Panc1 (cell line): ENCODE data around the gene PATJ. TPM values are rescaled to one million over a fixed set of nuclear protein-coding genes. Genes with fewer than 3 reads are reported as not detected.

Source experiments
- ATAC-seq: fragments of 200-7000 bp; cut with Tn5 transposase; 2 replicates; pipeline ENCODE4 v1.9.1; 2020; ENCODE audit warnings: mild to moderate bottlenecking, moderate library complexity
- BruUV-seq: library from RNA; stranded (reverse); fragments of 400-500 nt; replicated peaks from 2 replicates; lab custom pipeline; 2021; lab: Mats Ljungman, UMichigan
- CTCF ChIA-PET: fragments of 300-600 bp; sonication (Branson Sonifier 250); formaldehyde crosslinking; loops from one replicate; lab custom pipeline; 2022; ENCODE audit warnings: antibody characterized with exemption; lab: Charles Lee
- POLR2A ChIA-PET: fragments of 300-600 bp; sonication (Branson Sonifier 250); formaldehyde crosslinking; loops from one replicate; lab custom pipeline; 2022; ENCODE audit warnings: antibody characterized with exemption; lab: Charles Lee
- DNase-seq: peaks from one replicate; pipeline ENCODE4 v3.0.0-alpha.2; 2010; ENCODE audit warnings: low read depth, low spot score
- H3K27ac ChIP-seq: 2 replicates; pipeline ENCODE4 v1.5.1; 2011; ENCODE audit warnings: mild to moderate bottlenecking, low read length, inconsistent platforms
- H3K27me3 ChIP-seq: fragments of 200-500 bp; sonication (Bioruptor generic); 2 replicates; pipeline ENCODE4 v1.6.0; 2014; ENCODE audit warnings: low read length, inconsistent platforms; ENCODE audit not compliant: control insufficient read depth, insufficient read depth
- H3K36me3 ChIP-seq: fragments of 200-500 bp; sonication (Bioruptor generic); 2 replicates; pipeline ENCODE4 v1.5.1; 2014; ENCODE audit warnings: inconsistent platforms, mild to moderate bottlenecking, low read length, moderate library complexity; ENCODE audit not compliant: control insufficient read depth, insufficient read depth
- H3K4me1 ChIP-seq: 2 replicates; pipeline ENCODE4 v1.5.1; 2011; ENCODE audit warnings: inconsistent platforms, mild to moderate bottlenecking, low read length, moderate library complexity; ENCODE audit not compliant: control insufficient read depth, insufficient read depth
- H3K4me3 ChIP-seq, 2 experiments: 2 replicates each; pipeline ENCODE4 v1.5.1; 2011 to 2012; ENCODE audit warnings: low read depth in 2 of 2, low read length in 2 of 2, mild to moderate bottlenecking in 2 of 2, inconsistent platforms in 1 of 2, moderate library complexity in 1 of 2
- H3K9me3 ChIP-seq: fragments of 200-500 bp; sonication (Bioruptor generic); 2 replicates; pipeline ENCODE4 v1.5.1; 2014; ENCODE audit warnings: low read depth, mild to moderate bottlenecking, inconsistent platforms, low read length, moderate library complexity; ENCODE audit not compliant: control insufficient read depth, insufficient read depth
- CTCF ChIP-seq: fragments of 450-650 bp; IDR thresholded peaks from 2 replicates; pipeline ENCODE4 v1.5.1; 2017; ENCODE audit warnings: mild to moderate bottlenecking
- POLR2AphosphoS5 ChIP-seq: IDR thresholded peaks from 2 replicates; pipeline ENCODE4 v1.6.1; 2012; ENCODE audit warnings: mild to moderate bottlenecking, low read depth, low read length, moderate library complexity
- REST ChIP-seq, 2 experiments: IDR thresholded peaks; 2 replicates each; pipeline ENCODE4 v1.6.1; 2011 to 2012; ENCODE audit warnings: low read depth in 2 of 2, control low read depth in 1 of 2, low read length in 1 of 2, mild to moderate bottlenecking in 1 of 2, moderate library complexity in 1 of 2; ENCODE audit not compliant: insufficient read depth in 1 of 2
- SIN3A ChIP-seq: IDR thresholded peaks from 2 replicates; pipeline ENCODE4 v1.6.1; 2012; ENCODE audit warnings: low read depth, mild to moderate bottlenecking, low read length, moderate library complexity, borderline replicate concordance; ENCODE audit not compliant: insufficient read depth
- TCF7L2 ChIP-seq: IDR thresholded peaks from 2 replicates; pipeline ENCODE4 v1.6.1; 2011; ENCODE audit warnings: mild to moderate bottlenecking, low read depth, low read length, inconsistent platforms
- in situ Hi-C: cut with HindIII; loops from 2 replicates; pipeline ENCODE4 v1.10.0; 2016; ENCODE audit warnings: low sequenced_read_pairs, low pct_unique_long_range_greater_than_20kb
- intact Hi-C: fragments of 100-400 bp; cut with micrococcal nuclease; formaldehyde crosslinking; loops from one replicate; pipeline ENCODE4 v1.10.0; 2022; ENCODE audit not compliant: unreplicated experiment
- total RNA-seq: library from RNA; stranded (reverse); gene quantifications from one replicate; pipeline ENCODE4 v1.2.1, GENCODE V29; 2021; ENCODE audit not compliant: unreplicated experiment

PATJ gene
- total RNA-seq, 1 experiment from 2014 or later, result 36.2 TPM

GRCh38 chr1:62046927-62047326, 304.6 kb downstream of the PATJ start:
- ChIA-PET POLR2A (no interaction called here), CTCF (no interaction called here)
- BruUV-seq, result no TSS peak
- Histone ChIP-seq H3K27ac (no peak overlapping the region), H3K4me3 (no peak overlapping the region), H3K4me1 (no peaks in the 10 kb centered on the region), H3K36me3 (no peaks in the 10 kb centered on the region), H3K9me3 (no peaks in the 10 kb centered on the region), H3K27me3 (no peaks in the 10 kb centered on the region)
- intact Hi-C loops (no loop called here), in situ Hi-C loops (no loop called here)
- DNase-seq (no peak), ATAC-seq (no peak)
- no peak for TF ChIP-seq POLR2AphosphoS5
- no peak for TF ChIP-seq TCF7L2

GRCh38 chr1:62050165-62050564, 307.9 kb downstream of the PATJ start:
- intact Hi-C loops (no loop called here), in situ Hi-C loops (no loop called here)
- Histone ChIP-seq H3K4me1 (no peaks in the 10 kb centered on the region), H3K27me3 (no peaks in the 10 kb centered on the region), H3K36me3 (no peaks in the 10 kb centered on the region), H3K4me3 (no peak overlapping the region), H3K9me3 (no peaks in the 10 kb centered on the region), H3K27ac (no peak overlapping the region)
- no TSS peak for BruUV-seq
- DNase-seq (no peak), ATAC-seq (no peak)
- CTCF ChIA-PET, result no interaction called here
- no peak for TF ChIP-seq CTCF
- no peak for TF ChIP-seq REST (IDR thresholded peaks at IDR 0.05; ENCODE audit: insufficient read depth in 1 of 2, low read depth in 2 of 2, low read length in 1 of 2)
- TF ChIP-seq POLR2AphosphoS5, result no peak
- no peak for TF ChIP-seq SIN3A
- TF ChIP-seq TCF7L2, result no peak
- POLR2A ChIA-PET, result interaction anchor here (0.7 kb wide), 1 partner anchor 41 kb away, joined by 9 read pairs; no protein-coding TSS in a partner anchor

GRCh38 chr1:62052946-62053345, 310.7 kb downstream of the PATJ start:
- H3K4me3 ChIP-seq, result no peak overlapping the region
- ChIA-PET POLR2A (no interaction called here), CTCF (no interaction called here)
- TF ChIP-seq CTCF (no peak), REST (IDR thresholded peaks at IDR 0.05; ENCODE audit: insufficient read depth in 1 of 2, low read depth in 2 of 2, low read length in 1 of 2) (no peak), SIN3A (no peak), POLR2AphosphoS5 (no peak), TCF7L2 (no peak)
- no TSS peak for BruUV-seq
- no peak overlapping the region for H3K27ac ChIP-seq
- intact Hi-C loops (no loop called here), in situ Hi-C loops (no loop called here)
- no peaks in the 10 kb centered on the region for H3K4me1 ChIP-seq
- ATAC-seq, result no peak
- no peak for DNase-seq
- no peaks in the 10 kb centered on the region for H3K9me3 ChIP-seq
- H3K36me3 ChIP-seq, result no peaks in the 10 kb centered on the region
- no peaks in the 10 kb centered on the region for H3K27me3 ChIP-seq
